HK-2 (cell line): ENCODE results near the gene RABGAP1L.
"Not testable (repeated sequence)": the region's sequence is repeated elsewhere in the genome, so short reads cannot be mapped to it uniquely, and the experiment has no call there.

ENCODE experiments used
- DNase-seq: peaks from one replicate; pipeline ENCODE4 v3.0.0-alpha.2; 2018; ENCODE audit not compliant: unreplicated experiment

RABGAP1L gene

DNA sequence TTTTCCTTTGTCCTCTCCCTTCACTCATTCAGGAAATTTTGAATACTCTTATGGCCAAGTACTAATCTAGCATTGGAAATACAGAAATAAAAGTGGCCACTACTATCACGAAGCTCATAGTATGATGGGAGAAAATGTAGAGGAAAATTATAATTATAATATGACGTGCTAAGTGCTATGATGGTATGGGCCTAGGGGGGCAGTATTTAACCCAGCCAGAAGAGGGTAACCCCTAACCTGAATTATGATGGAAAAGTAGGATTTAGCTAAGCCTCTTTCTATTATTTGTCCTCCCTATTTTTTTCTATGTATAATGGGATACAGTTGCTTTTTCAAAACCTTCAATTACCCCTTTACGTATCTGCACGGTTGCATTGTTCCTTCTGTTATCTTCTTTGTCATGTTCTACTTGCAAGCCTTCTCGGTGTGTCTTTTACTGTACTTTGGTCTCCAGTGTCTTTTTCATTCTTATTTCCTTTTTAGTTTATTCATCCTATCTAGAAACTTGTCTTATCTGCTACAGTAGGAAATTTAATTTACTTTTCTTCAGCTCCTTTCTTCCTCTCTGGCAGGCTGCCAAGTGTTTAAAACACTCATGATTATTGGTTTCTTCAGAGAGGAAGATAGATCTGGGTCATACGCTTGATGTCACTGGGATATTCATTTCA, 199.6 kb downstream of the RABGAP1L start:
- DNase-seq: no peak

DNA sequence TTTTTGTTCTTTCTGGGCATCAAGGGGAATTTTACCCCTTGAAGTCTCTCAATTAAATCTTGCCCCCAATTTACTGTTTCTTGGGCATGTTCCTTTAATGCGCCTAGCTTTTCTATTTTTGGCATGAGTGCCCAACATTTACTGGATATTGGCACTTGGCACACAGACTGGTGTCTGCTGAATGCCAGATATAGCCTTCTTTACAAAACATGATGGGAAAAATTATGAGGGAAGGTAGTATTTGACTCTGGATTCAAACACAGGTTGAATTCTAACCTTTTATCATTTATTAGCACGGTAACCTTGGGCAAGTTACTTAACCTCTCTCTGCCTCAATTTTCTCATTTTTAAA, 200.1 kb downstream of the RABGAP1L start:
- no peak for DNase-seq

DNA sequence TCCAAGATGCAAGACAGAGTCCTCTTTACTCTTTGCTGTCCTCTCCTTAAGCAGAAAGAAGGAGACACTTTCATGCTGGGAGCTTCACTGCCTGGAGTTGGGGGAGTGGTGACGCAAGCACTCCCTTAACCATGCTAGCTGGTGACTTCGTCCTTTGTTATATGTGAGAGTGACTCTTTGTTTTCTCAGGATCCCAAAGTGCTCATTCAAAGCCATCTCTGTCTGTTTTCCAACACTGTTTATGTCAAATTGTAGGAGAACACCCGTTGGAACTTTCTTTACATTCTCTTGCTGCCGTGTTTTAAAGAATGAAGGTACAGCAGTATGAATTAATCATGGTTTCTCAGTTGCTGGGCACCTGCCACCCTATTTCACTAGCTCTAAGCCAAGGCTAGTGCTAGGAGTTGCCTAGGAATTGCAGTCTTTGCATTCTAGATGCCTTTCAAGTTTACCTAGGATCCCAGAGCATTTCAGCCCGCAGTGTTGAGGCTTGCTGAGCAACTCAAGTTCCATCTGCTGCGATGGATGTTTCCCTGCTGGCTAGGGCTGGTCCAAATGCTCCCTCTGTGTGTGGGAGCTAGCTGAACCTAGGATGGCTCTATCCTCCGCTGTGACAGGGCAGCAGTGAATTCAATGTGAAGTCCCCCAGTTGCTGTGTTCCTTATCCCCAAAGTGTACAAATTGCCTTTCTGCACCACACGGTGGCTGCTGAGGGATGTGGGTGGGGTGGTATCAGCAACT, 205.8 kb downstream of the RABGAP1L start:
- no peak for DNase-seq

DNA sequence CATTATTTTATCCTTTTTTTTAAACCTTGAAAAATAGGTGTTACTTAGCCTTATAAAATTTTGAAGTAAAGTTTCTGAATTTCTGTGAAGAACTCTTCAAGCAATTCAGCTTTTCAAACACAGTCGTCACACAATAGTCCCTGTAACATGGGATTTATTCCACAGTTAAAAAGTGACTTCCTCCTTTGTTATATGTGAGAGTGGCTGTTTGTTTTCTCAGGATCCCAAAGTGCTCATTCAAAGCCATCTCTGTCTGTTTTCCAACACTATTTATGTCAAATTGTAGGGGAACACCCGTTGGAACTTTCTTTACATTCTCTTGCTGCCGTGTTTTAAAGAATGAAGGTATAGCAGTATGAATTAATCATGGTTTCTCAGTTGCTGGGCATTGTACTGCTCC, 207.6 kb downstream of the RABGAP1L start:
- no peak for DNase-seq

DNA sequence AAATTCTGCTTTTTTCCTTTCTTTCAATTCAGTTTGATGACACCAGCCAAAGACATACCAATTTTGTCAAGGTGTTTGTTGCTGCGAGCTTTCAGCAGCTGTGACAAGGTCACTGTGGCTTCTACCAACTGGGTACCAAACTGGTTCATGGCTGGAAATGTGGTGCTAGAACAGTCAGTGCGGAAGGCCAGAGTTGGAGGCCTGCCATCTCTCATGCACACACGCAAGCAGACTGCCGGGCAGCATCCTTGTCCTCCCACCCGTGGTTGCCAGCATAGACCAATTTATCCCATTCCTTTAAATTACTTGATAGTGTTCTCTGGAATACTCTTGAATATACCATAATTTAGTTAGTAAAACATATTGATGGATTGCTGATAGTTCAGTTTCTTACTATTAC, 208.6 kb downstream of the RABGAP1L start:
- DNase-seq: no peak

DNA sequence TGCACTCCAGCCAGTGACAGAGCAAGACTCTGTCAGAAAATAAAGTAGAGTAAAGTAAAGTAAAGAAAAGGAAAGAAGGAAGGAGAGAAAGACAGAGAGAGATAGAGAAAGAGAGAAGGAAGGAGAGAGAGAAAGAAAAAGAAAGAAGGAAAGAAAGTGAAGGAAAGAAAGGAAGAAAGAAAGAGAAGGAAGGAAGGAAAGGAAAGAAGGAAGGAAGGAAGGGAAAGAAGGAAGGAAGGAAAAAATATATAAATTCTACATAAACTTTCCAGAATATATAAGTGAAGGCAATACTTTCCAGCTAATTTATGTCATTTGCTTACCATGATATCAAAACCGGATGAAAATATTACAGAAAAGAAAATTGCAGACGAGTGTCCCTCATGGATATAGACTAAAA, 216.7 kb downstream of the RABGAP1L start:
- no peak for DNase-seq

DNA sequence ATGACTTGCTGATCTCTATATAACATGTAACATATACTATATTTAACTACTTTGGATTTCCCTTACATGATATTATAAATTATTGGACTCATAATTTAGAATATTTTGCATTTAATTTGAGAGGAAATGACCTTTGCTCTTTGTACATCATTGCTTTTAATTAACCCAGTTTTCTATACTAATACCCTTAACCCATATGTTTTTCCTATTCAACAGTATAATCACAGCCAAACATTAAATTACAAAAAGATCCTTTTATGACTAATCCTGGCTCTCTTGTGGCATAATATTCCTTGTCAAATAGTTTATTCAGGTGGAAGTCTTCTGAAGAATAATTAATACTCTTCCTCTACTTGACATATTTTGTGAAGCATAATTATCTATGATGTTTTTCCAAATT, 232.4 kb downstream of the RABGAP1L start:
- no peak for DNase-seq

DNA sequence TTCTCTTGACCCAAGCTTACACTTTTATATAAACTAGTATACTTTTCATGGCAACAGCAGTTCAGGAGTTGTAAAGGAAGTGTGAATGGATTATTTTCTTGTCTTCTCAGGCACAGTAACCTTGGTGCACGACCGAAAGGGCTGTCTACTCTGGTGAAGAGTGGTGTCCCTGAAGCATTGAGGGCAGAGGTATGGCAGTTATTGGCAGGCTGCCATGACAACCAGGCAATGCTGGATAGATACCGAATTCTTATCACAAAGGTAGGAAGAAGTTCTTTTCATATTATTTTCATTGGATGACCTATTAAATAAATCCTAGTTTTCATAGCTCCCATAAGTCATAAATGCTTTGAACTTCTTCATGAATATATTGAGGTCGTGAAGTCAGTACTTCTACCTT, 234.6 kb downstream of the RABGAP1L start:
- DNase-seq: no peak

DNA sequence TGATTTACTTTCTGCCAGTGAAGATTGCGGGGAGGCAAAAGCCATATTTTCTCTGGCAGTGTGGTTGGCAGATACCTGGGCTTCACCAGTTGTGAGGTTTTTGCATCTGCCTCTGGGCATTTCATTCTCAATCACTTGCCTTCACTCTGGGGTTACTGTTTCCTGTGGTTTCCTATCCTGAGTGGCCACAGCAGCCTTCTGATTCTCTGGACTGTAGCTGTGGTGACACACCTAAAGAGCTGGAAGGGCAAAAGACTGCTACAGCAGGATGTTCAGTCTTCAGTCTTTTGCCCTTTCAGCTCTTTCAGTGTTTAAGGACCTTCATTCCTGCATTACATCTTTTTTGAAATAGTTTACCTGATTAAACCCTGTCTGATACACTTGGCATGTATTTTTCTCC, 237.9 kb downstream of the RABGAP1L start:
- no peak for DNase-seq

DNA sequence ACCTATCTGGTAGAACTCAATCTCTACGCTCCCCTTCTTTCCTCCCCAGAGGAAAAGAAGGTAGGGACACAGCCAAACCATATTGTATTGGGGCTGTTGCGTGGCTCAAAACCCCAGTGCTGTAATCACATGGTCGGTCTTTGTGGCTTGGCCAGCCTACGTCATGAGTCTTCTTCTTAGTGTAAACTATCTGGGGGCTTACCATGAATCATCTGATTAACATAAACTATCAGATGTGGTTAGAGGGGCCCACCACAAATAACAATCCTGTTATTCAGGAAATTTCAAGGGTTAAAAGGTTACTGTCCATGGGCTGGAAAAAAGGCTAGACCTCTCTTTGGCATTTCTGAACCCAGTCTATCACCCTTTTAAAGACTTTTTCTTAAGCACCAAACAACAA, 238.9 kb downstream of the RABGAP1L start:
- no peak for DNase-seq

DNA sequence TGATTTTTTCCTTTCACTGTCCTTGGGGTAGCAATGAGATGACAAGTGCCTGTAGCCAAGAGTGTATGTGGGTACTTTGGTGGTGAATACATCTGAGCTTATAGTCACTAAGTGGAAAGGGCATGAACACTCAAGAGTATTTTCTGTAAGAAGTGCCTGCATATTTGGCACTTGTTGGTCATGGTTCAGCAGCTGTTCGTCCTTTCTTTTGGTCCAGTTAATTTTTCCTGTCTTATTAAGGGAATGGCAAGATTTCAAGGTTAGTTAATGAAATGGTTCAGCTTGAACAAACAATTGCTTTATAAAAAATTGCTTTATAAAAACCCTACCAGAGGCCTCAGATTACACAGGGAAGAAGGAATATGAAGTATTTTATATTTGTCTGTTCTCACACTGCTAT, 239.9 kb downstream of the RABGAP1L start:
- no peak for DNase-seq

DNA sequence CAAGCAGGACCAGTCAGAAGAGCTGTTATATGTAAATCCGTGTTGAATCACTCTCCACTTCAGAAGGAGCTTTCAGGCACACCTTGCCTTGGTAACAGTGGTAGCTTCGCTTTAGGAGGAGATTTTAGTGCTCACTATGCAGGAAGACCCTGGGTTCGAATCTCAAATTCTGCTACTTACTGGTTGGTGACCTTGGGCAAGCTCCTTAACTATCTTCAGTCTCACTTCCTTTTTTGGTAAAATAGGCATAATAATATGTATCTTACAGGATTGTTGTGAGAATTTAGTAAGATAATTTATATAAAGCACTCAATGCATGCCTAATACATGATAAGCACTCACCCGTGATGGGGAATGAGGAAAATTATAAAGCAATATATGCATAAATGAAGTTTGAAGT, 241.8 kb downstream of the RABGAP1L start:
- no peak for DNase-seq

DNA sequence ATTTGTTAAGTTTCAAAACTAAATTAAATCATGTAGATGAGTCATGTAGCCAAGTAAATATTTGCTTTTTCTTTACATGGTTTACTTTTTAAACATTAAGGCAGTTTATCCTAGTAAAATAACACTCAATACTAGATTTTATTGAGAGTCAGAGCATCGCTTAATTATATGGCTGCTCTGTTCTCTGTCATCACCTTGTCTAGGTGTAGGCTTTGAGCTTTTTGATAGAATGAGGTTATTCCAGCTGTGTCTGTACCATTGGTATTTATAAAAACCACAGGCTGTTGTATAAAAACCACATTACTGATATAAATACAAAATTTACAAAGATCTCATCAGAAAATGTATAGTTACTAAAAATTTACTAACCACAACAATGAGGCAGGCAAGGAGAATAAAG, 245.9 kb downstream of the RABGAP1L start:
- DNase-seq: no peak

DNA sequence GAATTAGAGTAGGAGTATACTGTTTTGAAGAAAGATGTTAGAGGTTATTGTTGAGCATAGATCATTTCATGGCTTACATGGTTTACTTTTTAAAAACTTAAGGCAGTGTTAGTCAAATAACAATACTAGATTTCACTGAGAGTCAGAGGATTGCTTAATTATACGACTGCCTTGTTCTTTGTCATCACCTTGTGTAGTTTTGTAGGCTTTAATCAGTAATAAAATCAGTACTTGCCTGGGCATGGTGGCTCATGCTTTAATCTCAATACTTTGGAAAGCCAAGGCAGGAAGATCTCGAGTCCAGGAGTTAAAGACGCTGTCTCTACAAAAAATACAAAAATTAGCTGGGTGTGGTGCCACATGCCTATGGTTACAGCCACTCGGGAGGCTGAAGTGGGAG, 247.1 kb downstream of the RABGAP1L start:
- DNase-seq: no peak

DNA sequence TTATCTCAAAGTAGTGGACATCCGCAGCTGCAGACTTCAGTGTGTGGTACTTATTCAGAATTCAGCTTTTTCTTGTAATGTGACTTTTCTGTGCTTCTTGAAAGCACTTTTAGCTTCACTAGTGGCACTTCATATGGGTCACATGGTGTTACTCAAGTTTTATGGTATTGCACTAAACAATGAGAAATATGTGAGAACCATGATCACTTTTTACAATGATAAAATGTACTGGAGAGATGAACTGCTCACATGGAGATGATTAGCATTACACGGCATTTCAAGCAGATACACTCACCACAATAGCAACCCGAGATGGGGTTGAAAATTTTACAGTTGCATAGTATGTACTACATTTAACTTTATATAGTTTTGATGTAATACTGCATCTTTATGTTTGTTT, 248.3 kb downstream of the RABGAP1L start:
- no peak for DNase-seq

DNA sequence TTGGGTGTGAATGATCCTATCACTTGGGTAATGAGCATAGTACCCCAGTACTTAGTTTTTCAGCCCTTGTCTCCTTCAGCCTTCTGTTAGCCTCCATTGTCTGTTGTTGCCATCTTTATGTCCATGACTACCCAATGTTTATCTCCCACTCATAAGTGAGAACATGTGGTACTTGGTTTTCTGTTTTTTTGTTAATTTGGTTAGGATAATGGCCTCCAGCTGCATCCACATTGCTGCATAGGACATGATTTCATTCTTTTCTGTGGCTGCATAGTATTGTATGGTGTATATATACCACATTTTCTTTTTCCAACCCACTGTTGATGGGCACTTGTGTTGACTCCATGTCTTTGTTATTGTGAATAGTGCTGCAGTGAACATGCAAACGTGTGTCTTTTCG, 248.8 kb downstream of the RABGAP1L start:
- DNase-seq: no peak

DNA sequence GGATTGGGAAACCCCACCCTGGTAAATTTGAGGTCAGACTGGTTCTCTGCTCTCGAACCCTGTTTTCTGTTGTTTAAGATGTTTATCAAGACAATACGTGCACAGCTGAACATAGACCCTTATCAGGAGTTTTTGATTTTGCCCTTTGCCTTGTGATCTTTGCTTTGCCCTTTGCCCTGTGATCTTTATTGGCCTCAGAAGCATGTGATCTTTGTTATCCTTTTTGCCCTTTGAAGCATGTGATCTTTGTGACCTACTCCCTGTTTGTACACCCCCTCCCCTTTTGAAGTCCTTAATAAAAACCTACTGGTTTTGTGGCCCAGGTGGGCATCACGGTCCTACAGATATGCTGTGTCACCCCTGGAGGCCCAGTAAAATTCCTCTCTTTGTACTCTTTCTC, 250.5 kb downstream of the RABGAP1L start:
- DNase-seq: not testable (repeated sequence)

DNA sequence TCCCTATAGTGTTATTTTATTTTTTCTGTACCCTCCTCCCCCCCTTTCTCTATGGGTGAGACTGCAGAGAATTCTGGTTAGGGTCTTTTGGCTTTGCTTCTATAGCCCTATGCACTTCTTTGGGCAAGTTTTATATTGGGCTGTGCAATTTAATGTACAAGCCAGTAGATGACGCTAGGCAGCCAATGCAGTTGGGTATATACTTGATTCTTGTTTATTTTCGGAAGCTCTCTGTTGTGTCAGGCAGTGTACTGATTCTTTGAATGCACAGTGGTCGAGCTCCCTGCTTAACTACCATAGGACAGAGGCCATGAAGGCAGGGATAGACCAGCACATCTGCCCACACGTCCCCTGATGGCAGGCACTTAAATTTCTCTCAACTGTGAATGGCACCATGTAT, 254.3 kb downstream of the RABGAP1L start:
- no peak for DNase-seq

DNA sequence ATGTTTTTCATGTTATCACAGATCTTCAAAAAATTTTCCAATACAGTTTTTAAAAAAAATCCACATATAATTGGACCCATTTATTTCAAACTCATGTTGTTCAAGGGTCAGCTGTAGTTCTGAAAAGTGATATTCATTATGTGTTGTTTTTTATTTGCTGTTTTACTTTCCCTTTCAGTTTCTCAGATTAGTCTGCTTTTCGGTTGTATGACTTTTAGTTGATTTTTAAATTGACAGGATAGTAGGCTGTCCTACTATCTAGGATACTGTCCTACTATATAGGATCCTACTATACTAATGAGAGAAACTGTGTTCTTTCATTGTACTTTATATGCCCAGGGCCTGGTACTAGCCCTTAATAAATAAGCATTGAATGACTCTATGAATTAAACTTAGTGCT, 254.9 kb downstream of the RABGAP1L start:
- DNase-seq: no peak

DNA sequence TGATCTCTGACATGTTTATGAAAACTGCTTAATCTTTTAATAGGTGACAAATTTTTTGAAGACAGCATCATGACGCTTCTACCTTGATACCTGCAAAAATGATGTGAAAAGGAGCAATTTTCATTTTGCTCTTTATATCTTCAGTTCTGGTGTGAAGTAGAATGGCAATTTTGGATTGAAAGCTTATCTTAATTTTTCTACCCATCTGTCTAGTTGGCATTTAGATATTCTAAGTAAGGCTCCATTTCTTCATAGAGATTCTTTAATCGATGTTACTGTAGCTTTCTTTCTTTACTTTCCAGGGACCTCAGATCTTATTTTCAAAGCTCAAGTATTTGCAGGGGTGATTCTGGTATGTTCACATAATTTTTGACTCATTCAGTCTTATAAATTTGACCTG, 256.2 kb downstream of the RABGAP1L start:
- no peak for DNase-seq

DNA sequence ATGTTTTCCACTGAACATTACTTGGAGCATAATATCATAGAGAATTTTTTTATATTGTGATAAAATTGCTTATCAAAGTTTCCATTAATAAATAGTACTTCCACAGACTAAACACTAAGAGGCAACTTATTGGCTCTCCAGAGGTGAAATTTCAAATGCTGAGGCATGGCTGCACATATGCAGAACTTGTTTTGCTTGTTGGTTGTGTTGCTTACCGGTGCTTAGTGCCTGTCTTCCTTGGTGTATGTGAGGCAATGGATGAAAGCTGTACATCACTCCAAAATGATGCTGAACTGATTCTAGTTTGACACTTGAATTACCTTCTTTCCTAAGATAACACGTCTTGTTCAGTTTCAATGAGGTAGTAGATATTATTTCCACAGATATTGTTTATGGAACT, 258.6 kb downstream of the RABGAP1L start:
- DNase-seq: no peak

DNA sequence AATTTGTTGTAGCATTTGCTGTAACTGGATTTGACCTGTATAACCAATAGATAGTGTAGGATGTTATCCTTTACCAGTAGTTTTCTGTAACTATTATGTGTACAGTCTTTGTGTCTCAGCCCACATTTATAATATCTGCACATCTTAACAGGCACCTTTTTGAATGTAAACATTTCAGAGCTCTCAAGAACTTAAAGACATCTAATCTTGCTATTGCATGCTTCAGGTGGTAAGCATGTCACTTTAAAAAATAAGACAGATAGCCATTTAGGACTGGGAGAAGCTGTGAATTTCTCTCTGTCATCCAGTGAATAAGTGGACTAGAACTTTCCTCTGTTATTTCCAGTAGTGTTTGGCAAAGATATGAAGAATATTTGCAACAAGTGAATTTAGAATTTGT, 265.8 kb downstream of the RABGAP1L start:
- no peak for DNase-seq

DNA sequence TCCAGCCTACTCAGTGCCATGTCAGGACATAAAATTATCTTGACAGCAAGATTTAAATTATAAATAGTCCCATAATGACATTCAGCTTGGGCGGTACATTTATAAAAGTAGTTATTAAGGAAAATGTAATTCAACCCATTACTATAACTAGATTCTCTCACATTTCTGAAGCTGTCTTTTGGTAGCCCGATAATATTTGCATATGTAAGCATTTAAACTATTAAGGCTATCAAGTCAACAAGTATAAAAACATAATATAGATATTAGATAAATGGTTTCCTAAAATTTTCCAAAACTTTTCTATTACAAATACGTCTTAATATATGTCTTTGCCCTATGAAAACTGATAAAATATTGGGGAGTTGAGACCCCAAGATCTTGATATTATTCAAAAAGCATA, 266.8 kb downstream of the RABGAP1L start:
- DNase-seq: no peak

DNA sequence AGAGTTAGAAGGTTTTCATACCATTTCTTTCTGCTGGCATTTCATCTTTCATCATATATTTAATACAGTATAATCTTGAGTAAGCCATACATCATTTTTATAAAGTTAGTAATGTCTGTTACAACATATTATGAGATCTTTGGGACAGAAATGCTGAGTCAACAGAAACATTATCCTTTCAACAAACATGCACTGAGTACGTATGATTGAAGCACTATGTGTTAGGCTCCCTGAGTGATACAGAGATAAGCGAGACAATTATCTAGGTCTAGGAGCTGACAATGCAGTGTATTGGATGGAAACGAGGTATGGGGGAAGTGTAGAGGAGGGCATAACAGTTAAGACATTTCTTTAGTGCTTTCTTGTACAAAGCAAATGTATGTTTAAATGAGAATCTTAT, 268.7 kb downstream of the RABGAP1L start:
- DNase-seq: no peak
